ENCODE data around the gene P2RY4.

P2RY4 gene

DNA sequence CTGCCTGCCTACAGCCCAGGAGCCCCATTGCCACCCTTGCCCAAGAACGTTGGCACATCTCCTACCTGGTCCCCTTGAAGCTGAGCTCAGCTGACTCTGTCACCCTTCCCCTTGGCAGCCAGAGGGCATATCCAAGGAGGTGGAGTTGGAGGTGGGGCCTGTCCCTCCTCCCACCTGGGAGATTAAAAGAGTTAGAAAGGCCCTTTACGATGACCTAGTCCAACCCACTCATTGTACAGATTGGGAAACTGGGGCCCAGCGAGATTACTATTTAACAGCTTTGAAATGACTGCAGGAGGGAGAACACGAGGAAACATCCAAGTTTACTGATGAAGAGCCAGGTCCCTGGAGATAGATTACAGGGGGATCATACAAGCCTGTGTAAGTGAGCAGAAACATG is at the start of gene P2RY4:
TSS of gene P2RY4 (minus strand) at position 101 of the 400 bp plus-strand sequence. CDS start 580 bp downstream, outside the sequence.
- no peak within 1 kb of the TSS for H3K27ac ChIP-seq
- no peak for TF ChIP-seq ZFX (IDR thresholded peaks at IDR 0.05; ENCODE audit: borderline replicate concordance)
- TF ChIP-seq, protein P1, sequence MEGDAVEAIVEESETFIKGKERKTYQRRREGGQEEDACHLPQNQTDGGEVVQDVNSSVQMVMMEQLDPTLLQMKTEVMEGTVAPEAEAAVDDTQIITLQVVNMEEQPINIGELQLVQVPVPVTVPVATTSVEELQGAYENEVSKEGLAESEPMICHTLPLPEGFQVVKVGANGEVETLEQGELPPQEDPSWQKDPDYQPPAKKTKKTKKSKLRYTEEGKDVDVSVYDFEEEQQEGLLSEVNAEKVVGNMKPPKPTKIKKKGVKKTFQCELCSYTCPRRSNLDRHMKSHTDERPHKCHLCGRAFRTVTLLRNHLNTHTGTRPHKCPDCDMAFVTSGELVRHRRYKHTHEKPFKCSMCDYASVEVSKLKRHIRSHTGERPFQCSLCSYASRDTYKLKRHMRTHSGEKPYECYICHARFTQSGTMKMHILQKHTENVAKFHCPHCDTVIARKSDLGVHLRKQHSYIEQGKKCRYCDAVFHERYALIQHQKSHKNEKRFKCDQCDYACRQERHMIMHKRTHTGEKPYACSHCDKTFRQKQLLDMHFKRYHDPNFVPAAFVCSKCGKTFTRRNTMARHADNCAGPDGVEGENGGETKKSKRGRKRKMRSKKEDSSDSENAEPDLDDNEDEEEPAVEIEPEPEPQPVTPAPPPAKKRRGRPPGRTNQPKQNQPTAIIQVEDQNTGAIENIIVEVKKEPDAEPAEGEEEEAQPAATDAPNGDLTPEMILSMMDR (IDR thresholded peaks at IDR 0.05) = no peak

DNA sequence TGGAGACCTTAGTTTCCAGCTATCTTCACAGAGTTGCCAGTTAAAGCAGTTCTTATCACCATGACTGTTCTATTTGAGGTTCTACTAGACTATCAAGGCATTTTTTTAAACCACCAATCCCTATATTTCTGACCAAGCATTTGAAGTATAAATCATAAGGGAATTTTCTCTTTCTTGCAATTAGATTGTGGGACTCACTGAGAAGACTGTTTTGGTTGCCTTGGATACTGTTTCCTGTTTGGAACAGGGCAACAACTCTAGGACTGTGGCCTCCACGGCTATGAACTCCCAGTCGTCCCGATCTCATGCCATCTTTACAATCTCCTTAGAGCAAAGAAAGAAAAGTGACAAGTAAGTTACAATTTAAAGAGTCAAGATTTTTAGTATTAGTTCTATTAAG is 41.7 kb upstream of the P2RY4 start:
- no peak for TF ChIP-seq ZFX (IDR thresholded peaks at IDR 0.05; ENCODE audit: borderline replicate concordance)
- TF ChIP-seq, protein P1 (IDR thresholded peaks at IDR 0.05) = no peak
- H3K27ac ChIP-seq = no peak overlapping the region

DNA sequence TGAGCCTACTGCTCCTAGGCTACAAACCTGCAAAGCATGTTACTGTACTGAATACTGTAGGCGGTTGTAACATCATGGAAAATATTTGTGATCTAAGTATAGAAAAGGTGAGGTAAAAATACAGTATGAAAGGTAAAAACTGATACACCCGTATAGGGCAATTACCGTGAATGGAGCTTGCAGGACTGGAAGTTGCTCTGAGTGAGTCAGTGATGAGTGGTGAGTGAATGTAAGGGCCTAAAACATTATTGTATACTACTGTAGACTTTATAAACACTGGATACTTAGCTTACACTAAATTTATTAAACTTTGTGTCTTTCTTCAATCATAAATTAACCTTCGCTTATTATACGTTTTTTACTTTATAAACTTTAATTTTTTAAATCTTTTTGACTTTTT is 33.6 kb upstream of the P2RY4 start:
- H3K27ac ChIP-seq = no peak overlapping the region
- TF ChIP-seq ZFX (IDR thresholded peaks at IDR 0.05; ENCODE audit: borderline replicate concordance) = no peak
- TF ChIP-seq, protein P1 (IDR thresholded peaks at IDR 0.05) = no peak

DNA sequence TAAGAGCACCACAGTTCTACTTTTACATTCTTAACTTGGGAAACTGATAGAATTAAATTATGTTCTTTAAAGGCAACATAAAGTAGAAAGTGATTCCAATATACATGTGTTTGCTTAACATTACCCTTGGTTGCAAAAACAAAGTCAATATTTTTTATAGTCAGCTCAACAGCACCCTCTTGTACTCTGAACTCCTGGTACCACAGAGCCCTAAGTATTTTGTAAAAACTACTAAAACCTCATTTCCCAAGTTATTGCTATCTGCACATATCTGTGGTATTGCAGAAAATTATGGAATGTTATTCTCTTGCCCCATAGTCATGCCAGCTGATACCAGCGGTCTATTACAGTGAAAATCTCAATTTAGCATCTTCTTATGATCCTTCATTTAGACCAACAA is 32.8 kb upstream of the P2RY4 start:
- no peak overlapping the region for H3K27ac ChIP-seq
- TF ChIP-seq, protein P1 (IDR thresholded peaks at IDR 0.05) = no peak
- TF ChIP-seq ZFX (IDR thresholded peaks at IDR 0.05; ENCODE audit: borderline replicate concordance) = no peak

DNA sequence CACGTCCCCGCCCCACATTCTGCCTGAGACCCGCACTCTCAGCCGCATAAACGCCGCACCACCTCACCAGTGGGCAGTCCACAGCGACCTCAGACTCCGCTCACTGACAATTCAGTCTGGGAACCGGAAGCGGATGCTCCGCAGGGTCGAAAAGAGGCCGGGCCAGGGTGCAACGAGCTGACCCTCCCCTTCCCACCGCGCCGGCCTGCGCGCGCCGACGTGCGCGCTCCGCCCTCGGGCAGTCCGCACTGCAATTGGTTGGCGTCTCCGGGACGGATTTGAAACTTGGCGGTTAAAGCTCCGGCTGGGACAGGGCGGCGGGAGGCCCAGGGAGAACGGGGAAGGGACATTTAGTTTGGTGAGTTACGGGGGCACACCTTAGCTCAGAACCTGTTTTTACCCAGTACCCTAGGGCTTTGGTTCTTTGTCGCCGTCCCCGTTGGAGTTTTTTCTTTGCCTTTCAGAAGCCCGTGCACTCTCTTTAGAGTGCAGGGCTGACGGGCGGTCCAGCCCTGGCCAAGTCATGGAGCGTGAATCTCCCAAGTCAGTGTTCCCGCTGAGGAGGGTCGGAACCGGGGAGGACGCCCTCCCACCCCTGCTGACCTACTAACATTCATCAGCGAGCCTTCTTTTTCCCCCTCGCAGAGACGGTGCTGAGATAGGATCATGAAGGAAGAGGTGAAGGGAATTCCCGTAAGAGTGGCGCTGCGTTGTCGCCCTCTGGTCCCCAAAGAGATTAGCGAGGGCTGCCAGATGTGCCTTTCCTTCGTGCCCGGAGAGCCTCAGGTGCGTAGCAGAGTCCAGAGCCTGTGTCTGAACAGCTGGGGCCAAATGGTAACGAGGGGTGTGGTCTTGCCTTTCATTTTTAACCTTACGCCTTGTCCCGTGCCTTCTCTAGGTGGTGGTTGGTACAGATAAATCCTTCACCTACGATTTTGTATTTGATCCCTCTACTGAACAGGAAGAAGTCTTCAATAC is 30.1 kb upstream of the P2RY4 start, which contains the start of the genes KIF4A and PDZD11:
TSS of gene KIF4A (plus strand) at position 312 of the 978 bp plus-strand sequence. CDS start at position 667, 355 bp downstream.
TSS of gene PDZD11 (minus strand) at position 135 of the 978 bp plus-strand sequence. CDS start 586 bp downstream, outside the sequence.
- H3K27ac ChIP-seq = peak within 1 kb of the TSS; percentile 76
- TF ChIP-seq, protein P1 (IDR thresholded peaks at IDR 0.05) = no peak
- TF ChIP-seq ZFX (IDR thresholded peaks at IDR 0.05; ENCODE audit: borderline replicate concordance) = no peak

DNA sequence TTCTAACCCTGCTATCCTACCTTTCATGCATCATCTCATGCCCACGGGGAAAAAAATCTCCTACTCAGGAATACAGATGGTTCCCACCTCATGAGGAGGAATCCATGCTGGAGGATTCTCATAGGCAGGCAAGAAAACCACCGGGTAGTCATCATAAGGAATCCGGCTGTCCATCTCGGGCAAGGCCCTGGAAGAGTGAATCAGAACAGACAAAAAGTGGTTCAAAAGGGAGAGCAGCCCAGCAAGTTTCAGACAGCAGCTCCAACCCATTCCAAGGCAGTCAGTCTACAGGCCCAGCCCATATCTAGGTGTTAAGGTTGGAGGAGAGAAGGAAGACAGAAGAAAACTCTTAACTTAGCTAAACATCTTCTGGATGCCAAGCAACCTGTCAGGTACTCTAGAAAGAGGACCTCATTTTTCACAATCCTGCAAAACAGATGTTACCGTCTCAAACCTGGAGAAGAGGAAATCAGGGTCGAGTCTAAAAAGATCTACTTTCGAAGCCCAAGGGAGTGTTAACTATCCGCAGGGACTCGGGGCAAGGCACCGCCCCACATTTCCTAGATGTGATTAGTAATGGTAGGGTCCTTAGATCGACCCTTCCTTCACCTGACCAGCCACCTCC is 29.3 kb upstream of the P2RY4 start:
- peak overlapping the region; percentile 76 for H3K27ac ChIP-seq
- TF ChIP-seq ZFX (IDR thresholded peaks at IDR 0.05; ENCODE audit: borderline replicate concordance) = no peak
- TF ChIP-seq, protein P1 (IDR thresholded peaks at IDR 0.05) = no peak
